ENCODE results near the gene XDH.

The XDH gene

GRCh38 chr2:31327505-31327904 is 87.0 kb downstream of the XDH start:
- no peak overlapping the region for H3K4me3 ChIP-seq (ENCODE audit: low read length)
- no peak overlapping the region for H3K27ac ChIP-seq (ENCODE audit: low read length)
- H3K36me3 ChIP-seq (ENCODE audit: insufficient read depth, low read depth, low read length) = no peaks in the 10 kb centered on the region
- no peak overlapping the region for H3K9ac ChIP-seq (ENCODE audit: low read depth, low read length)
- H3K4me1 ChIP-seq (ENCODE audit: insufficient read depth, low read length) = no peaks in the 10 kb centered on the region
- no peaks in the 10 kb centered on the region for H3K9me3 ChIP-seq (ENCODE audit: insufficient read depth, low read depth, low read length)
- H3K27me3 ChIP-seq (ENCODE audit: insufficient read depth, low read length) = no peaks in the 10 kb centered on the region

GRCh38 chr2:31324016-31324633 is 90.4 kb downstream of the XDH start:
- H3K9me3 ChIP-seq (ENCODE audit: insufficient read depth, low read depth, low read length) = no peaks in the 10 kb centered on the region
- H3K27me3 ChIP-seq (ENCODE audit: insufficient read depth, low read length) = no peaks in the 10 kb centered on the region
- H3K4me3 ChIP-seq (ENCODE audit: low read length) = no peak overlapping the region
- H3K9ac ChIP-seq (ENCODE audit: low read depth, low read length) = no peak overlapping the region
- H3K4me1 ChIP-seq (ENCODE audit: insufficient read depth, low read length) = no peaks in the 10 kb centered on the region
- no peaks in the 10 kb centered on the region for H3K36me3 ChIP-seq (ENCODE audit: insufficient read depth, low read depth, low read length)
- no peak overlapping the region for H3K27ac ChIP-seq (ENCODE audit: low read length)

- Histone ChIP-seq H3K36me3 (ENCODE audit: insufficient read depth, low read depth, low read length) (no peaks in the 10 kb centered on the region), H3K9ac (ENCODE audit: low read depth, low read length) (no peak overlapping the region), H3K4me1 (ENCODE audit: insufficient read depth, low read length) (peaks cover 4% of the 10 kb centered on the region; the same call in 1 of the 2 replicates), H3K27ac (ENCODE audit: low read length) (no peak overlapping the region), H3K27me3 (ENCODE audit: insufficient read depth, low read length) (no peaks in the 10 kb centered on the region), H3K4me3 (ENCODE audit: low read length) (no peak overlapping the region), H3K9me3 (ENCODE audit: insufficient read depth, low read depth, low read length) (no peaks in the 10 kb centered on the region)
Measured at GRCh38 chr2:31322371-31322770, 92.2 kb downstream of the XDH start.

GRCh38 chr2:31319406-31320175 is 95.0 kb downstream of the XDH start:
- H3K9ac ChIP-seq (ENCODE audit: low read depth, low read length) = no peak overlapping the region
- H3K4me1 ChIP-seq (ENCODE audit: insufficient read depth, low read length) = peaks cover 4% of the 10 kb centered on the region; the same call in 1 of the 2 replicates

GRCh38 chr2:31318361-31319336 is 95.9 kb downstream of the XDH start:
- no peaks in the 10 kb centered on the region for H3K36me3 ChIP-seq (ENCODE audit: insufficient read depth, low read depth, low read length)
- H3K9ac ChIP-seq (ENCODE audit: low read depth, low read length) = no peak overlapping the region
- H3K9me3 ChIP-seq (ENCODE audit: insufficient read depth, low read depth, low read length) = no peaks in the 10 kb centered on the region
- H3K27me3 ChIP-seq (ENCODE audit: insufficient read depth, low read length) = no peaks in the 10 kb centered on the region
- no peak overlapping the region for H3K4me3 ChIP-seq (ENCODE audit: low read length)
- H3K27ac ChIP-seq (ENCODE audit: low read length) = no peak overlapping the region
- peaks cover 4% of the 10 kb centered on the region; the same call in 1 of the 2 replicates for H3K4me1 ChIP-seq (ENCODE audit: insufficient read depth, low read length)

More at GRCh38 chr2:31319406-31320175, 95.0 kb downstream of the XDH start:
- Histone ChIP-seq H3K9me3 (ENCODE audit: insufficient read depth, low read depth, low read length) (no peaks in the 10 kb centered on the region), H3K4me3 (ENCODE audit: low read length) (no peak overlapping the region), H3K36me3 (ENCODE audit: insufficient read depth, low read depth, low read length) (no peaks in the 10 kb centered on the region), H3K27ac (ENCODE audit: low read length) (no peak overlapping the region), H3K27me3 (ENCODE audit: insufficient read depth, low read length) (no peaks in the 10 kb centered on the region)

- H3K9ac ChIP-seq (ENCODE audit: low read depth, low read length) = no peak overlapping the region
- H3K27ac ChIP-seq (ENCODE audit: low read length) = no peak overlapping the region
- peaks cover 4% of the 10 kb centered on the region; the same call in 1 of the 2 replicates for H3K4me1 ChIP-seq (ENCODE audit: insufficient read depth, low read length)
- H3K27me3 ChIP-seq (ENCODE audit: insufficient read depth, low read length) = no peaks in the 10 kb centered on the region
- no peaks in the 10 kb centered on the region for H3K36me3 ChIP-seq (ENCODE audit: insufficient read depth, low read depth, low read length)
- no peak overlapping the region for H3K4me3 ChIP-seq (ENCODE audit: low read length)
- no peaks in the 10 kb centered on the region for H3K9me3 ChIP-seq (ENCODE audit: insufficient read depth, low read depth, low read length)
Measured at GRCh38 chr2:31317396-31317795, 97.1 kb downstream of the XDH start.

GRCh38 chr2:31314761-31315160 is 99.8 kb downstream of the XDH start:
- H3K4me3 ChIP-seq (ENCODE audit: low read length) = no peak overlapping the region
- no peaks in the 10 kb centered on the region for H3K27me3 ChIP-seq (ENCODE audit: insufficient read depth, low read length)

GRCh38 chr2:31312898-31313297 is 101.6 kb downstream of the XDH start:
- Histone ChIP-seq H3K4me3 (ENCODE audit: low read length) (no peak overlapping the region), H3K9ac (ENCODE audit: low read depth, low read length) (no peak overlapping the region), H3K36me3 (ENCODE audit: insufficient read depth, low read depth, low read length) (no peaks in the 10 kb centered on the region), H3K4me1 (ENCODE audit: insufficient read depth, low read length) (no peaks in the 10 kb centered on the region), H3K27ac (ENCODE audit: low read length) (no peak overlapping the region), H3K27me3 (ENCODE audit: insufficient read depth, low read length) (no peaks in the 10 kb centered on the region), H3K9me3 (ENCODE audit: insufficient read depth, low read depth, low read length) (no peaks in the 10 kb centered on the region)

More at GRCh38 chr2:31314761-31315160, 99.8 kb downstream of the XDH start:
- Histone ChIP-seq H3K27ac (ENCODE audit: low read length) (no peak overlapping the region), H3K36me3 (ENCODE audit: insufficient read depth, low read depth, low read length) (no peaks in the 10 kb centered on the region), H3K9me3 (ENCODE audit: insufficient read depth, low read depth, low read length) (no peaks in the 10 kb centered on the region), H3K9ac (ENCODE audit: low read depth, low read length) (no peak overlapping the region), H3K4me1 (ENCODE audit: insufficient read depth, low read length) (peaks cover 4% of the 10 kb centered on the region; the same call in 1 of the 2 replicates)

GRCh38 chr2:31304816-31305215 is 109.7 kb downstream of the XDH start:
- H3K9me3 ChIP-seq (ENCODE audit: insufficient read depth, low read depth, low read length) = no peaks in the 10 kb centered on the region
- H3K27ac ChIP-seq (ENCODE audit: low read length) = no peak overlapping the region
- no peak overlapping the region for H3K4me3 ChIP-seq (ENCODE audit: low read length)
- no peaks in the 10 kb centered on the region for H3K27me3 ChIP-seq (ENCODE audit: insufficient read depth, low read length)
- H3K36me3 ChIP-seq (ENCODE audit: insufficient read depth, low read depth, low read length) = no peaks in the 10 kb centered on the region
- peaks cover 6% of the 10 kb centered on the region; the same call in 1 of the 2 replicates for H3K4me1 ChIP-seq (ENCODE audit: insufficient read depth, low read length)
- no peak overlapping the region for H3K9ac ChIP-seq (ENCODE audit: low read depth, low read length)

GRCh38 chr2:31302940-31303563 is 111.5 kb downstream of the XDH start:
- no peak overlapping the region for H3K9ac ChIP-seq (ENCODE audit: low read depth, low read length)
- peaks cover 13% of the 10 kb centered on the region; the same call in 1 of the 2 replicates for H3K4me1 ChIP-seq (ENCODE audit: insufficient read depth, low read length)
- no peaks in the 10 kb centered on the region for H3K27me3 ChIP-seq (ENCODE audit: insufficient read depth, low read length)
- H3K27ac ChIP-seq (ENCODE audit: low read length) = no peak overlapping the region
- no peaks in the 10 kb centered on the region for H3K36me3 ChIP-seq (ENCODE audit: insufficient read depth, low read depth, low read length)
- no peak overlapping the region for H3K4me3 ChIP-seq (ENCODE audit: low read length)
- H3K9me3 ChIP-seq (ENCODE audit: insufficient read depth, low read depth, low read length) = no peaks in the 10 kb centered on the region

GRCh38 chr2:31300309-31300708 is 114.2 kb downstream of the XDH start:
- 0 out of 2 replicates have a peak overlapping the region, but pooled peaks have one; percentile 20 for H3K4me3 ChIP-seq (ENCODE audit: low read length)
- H3K27ac ChIP-seq (ENCODE audit: low read length) = no peak overlapping the region
- H3K9ac ChIP-seq (ENCODE audit: low read depth, low read length) = no peak overlapping the region
- H3K27me3 ChIP-seq (ENCODE audit: insufficient read depth, low read length) = no peaks in the 10 kb centered on the region
- H3K36me3 ChIP-seq (ENCODE audit: insufficient read depth, low read depth, low read length) = no peaks in the 10 kb centered on the region
- peaks cover 13% of the 10 kb centered on the region; the same call in 1 of the 2 replicates for H3K4me1 ChIP-seq (ENCODE audit: insufficient read depth, low read length)
- no peaks in the 10 kb centered on the region for H3K9me3 ChIP-seq (ENCODE audit: insufficient read depth, low read depth, low read length)
